Epidermal melanocyte (primary cell): ENCODE results near the gene CPSF7.
"Not testable (repeated sequence)": the region's sequence is repeated elsewhere in the genome, so short reads cannot be mapped to it uniquely, and the experiment has no call there.

ENCODE experiments used
- DNase-seq: peaks from one replicate; pipeline ENCODE4 v3.0.0; 2011; ENCODE audit warnings: low spot score; ENCODE audit not compliant: insufficient read length

Gene CPSF7

GRCh38 chr11:61429691-61430582 is at the start of gene CPSF7, which contains the start of gene SDHAF2:
TSS of gene CPSF7 (minus strand) at chr11:61429975. CDS start at chr11:61429235, 740 bp downstream.
TSS of gene SDHAF2 (plus strand) at chr11:61430124. CDS start at chr11:61430147, 23 bp downstream.
- peak; percentile 88 for DNase-seq

GRCh38 chr11:61477727-61478148 is 48.0 kb upstream of the CPSF7 start:
- DNase-seq = no peak

- DNase-seq = no peak
Measured at GRCh38 chr11:61477126-61477525, 47.4 kb upstream of the CPSF7 start.

- no peak for DNase-seq
Measured at GRCh38 chr11:61476371-61476770, 46.6 kb upstream of the CPSF7 start.

GRCh38 chr11:61475433-61475832 is 45.7 kb upstream of the CPSF7 start:
- no peak for DNase-seq

GRCh38 chr11:61474013-61474643 is 44.4 kb upstream of the CPSF7 start:
- DNase-seq = no peak

GRCh38 chr11:61473370-61474012 is 43.7 kb upstream of the CPSF7 start:
- no peak for DNase-seq

- no peak for DNase-seq
Measured at GRCh38 chr11:61472868-61473267, 43.1 kb upstream of the CPSF7 start.

GRCh38 chr11:61472282-61472681 is 42.5 kb upstream of the CPSF7 start:
- no peak for DNase-seq

GRCh38 chr11:61468002-61468401 is 38.2 kb upstream of the CPSF7 start:
- DNase-seq = no peak

GRCh38 chr11:61467602-61468001 is 37.8 kb upstream of the CPSF7 start:
- DNase-seq = not testable (repeated sequence)

GRCh38 chr11:61460986-61461385 is 31.2 kb upstream of the CPSF7 start:
- DNase-seq = no peak

GRCh38 chr11:61460474-61460881 is 30.7 kb upstream of the CPSF7 start:
- DNase-seq = no peak

- no peak for DNase-seq
Measured at GRCh38 chr11:61454520-61454919, 24.7 kb upstream of the CPSF7 start.

- no peak for DNase-seq
Measured at GRCh38 chr11:61453695-61454094, 23.9 kb upstream of the CPSF7 start.

GRCh38 chr11:61452825-61453224 is 23.1 kb upstream of the CPSF7 start:
- no peak for DNase-seq

- no peak for DNase-seq
Measured at GRCh38 chr11:61448552-61448927, 18.8 kb upstream of the CPSF7 start.

- DNase-seq = no peak
Measured at GRCh38 chr11:61447601-61448551, 18.1 kb upstream of the CPSF7 start.

GRCh38 chr11:61446211-61446651 is 16.5 kb upstream of the CPSF7 start:
- peak; percentile 93 for DNase-seq

GRCh38 chr11:61445516-61445915 is 15.7 kb upstream of the CPSF7 start:
- DNase-seq = no peak

- DNase-seq = no peak
Measured at GRCh38 chr11:61442616-61443015, 12.8 kb upstream of the CPSF7 start.
